ENCODE measurements around the gene DNHD1. TPM values are rescaled to one million over a fixed set of nuclear protein-coding genes. Genes with fewer than 3 reads are reported as not detected.

The DNHD1 gene
- total RNA-seq, 1 experiment from 2014 or later, result 1.5 TPM

- in situ Hi-C loops (cut with HindIII; ENCODE audit: low pct_unique_long_range_greater_than_20kb, low sequenced_read_pairs), result no loop called here
These were observed 99.3 kb downstream of the DNHD1 start for GRCh38 chr11:6596239-6596877.

GRCh38 chr11:6598555-6598954, 101.5 kb downstream of the DNHD1 start:
- no peak for DNase-seq (ENCODE audit: low read depth, low spot score)
- in situ Hi-C loops (cut with HindIII; ENCODE audit: low pct_unique_long_range_greater_than_20kb, low sequenced_read_pairs), result no loop called here

More at GRCh38 chr11:6596239-6596877, 99.3 kb downstream of the DNHD1 start:
- DNase-seq (ENCODE audit: low read depth, low spot score), result no peak

- in situ Hi-C loops (cut with HindIII; ENCODE audit: low pct_unique_long_range_greater_than_20kb, low sequenced_read_pairs), result no loop called here
- no peak for DNase-seq (ENCODE audit: low read depth, low spot score)
These were observed 102.4 kb downstream of the DNHD1 start for GRCh38 chr11:6599449-6599848.

- in situ Hi-C loops (cut with HindIII; ENCODE audit: low pct_unique_long_range_greater_than_20kb, low sequenced_read_pairs), result no loop called here
- DNase-seq (ENCODE audit: low read depth, low spot score), result no peak
These were observed 102.9 kb downstream of the DNHD1 start for GRCh38 chr11:6599881-6600390.

- in situ Hi-C loops (cut with HindIII; ENCODE audit: low pct_unique_long_range_greater_than_20kb, low sequenced_read_pairs), result no loop called here
- no peak for DNase-seq (ENCODE audit: low read depth, low spot score)
These were observed 104.0 kb downstream of the DNHD1 start for GRCh38 chr11:6601041-6601461.

- in situ Hi-C loops (cut with HindIII; ENCODE audit: low pct_unique_long_range_greater_than_20kb, low sequenced_read_pairs), result no loop called here
- DNase-seq (ENCODE audit: low read depth, low spot score), result no peak
These were observed 105.2 kb downstream of the DNHD1 start for GRCh38 chr11:6602096-6602940.

GRCh38 chr11:6603287-6604080, 106.4 kb downstream of the DNHD1 start, which contains the start of the genes ILK and RRP8:
TSS of gene ILK (plus strand) at chr11:6603774. CDS start at chr11:6604272, 498 bp downstream.
TSS of gene RRP8 (minus strand) at chr11:6603616. CDS start at chr11:6603502, 114 bp downstream.
- peak; percentile 87 for DNase-seq (ENCODE audit: low read depth, low spot score)
- in situ Hi-C loops (cut with HindIII; ENCODE audit: low pct_unique_long_range_greater_than_20kb, low sequenced_read_pairs), result no loop called here

- in situ Hi-C loops (cut with HindIII; ENCODE audit: low pct_unique_long_range_greater_than_20kb, low sequenced_read_pairs), result no loop called here
- DNase-seq (ENCODE audit: low read depth, low spot score), result peak; percentile 63
These were observed 107.1 kb downstream of the DNHD1 start for GRCh38 chr11:6604081-6604626.

GRCh38 chr11:6604790-6605189, 107.7 kb downstream of the DNHD1 start:
- no peak for DNase-seq (ENCODE audit: low read depth, low spot score)
- in situ Hi-C loops (cut with HindIII; ENCODE audit: low pct_unique_long_range_greater_than_20kb, low sequenced_read_pairs), result no loop called here

- peak; percentile 79 for DNase-seq (ENCODE audit: low read depth, low spot score)
- in situ Hi-C loops (cut with HindIII; ENCODE audit: low pct_unique_long_range_greater_than_20kb, low sequenced_read_pairs), result no loop called here
These were observed 109.5 kb downstream of the DNHD1 start for GRCh38 chr11:6606471-6607189.

- in situ Hi-C loops (cut with HindIII; ENCODE audit: low pct_unique_long_range_greater_than_20kb, low sequenced_read_pairs), result no loop called here
- DNase-seq (ENCODE audit: low read depth, low spot score), result no peak
These were observed 110.2 kb downstream of the DNHD1 start for GRCh38 chr11:6607190-6607795.

- in situ Hi-C loops (cut with HindIII; ENCODE audit: low pct_unique_long_range_greater_than_20kb, low sequenced_read_pairs), result no loop called here
- DNase-seq (ENCODE audit: low read depth, low spot score), result no peak
These were observed 110.9 kb downstream of the DNHD1 start for GRCh38 chr11:6608011-6608410.

- DNase-seq (ENCODE audit: low read depth, low spot score), result no peak
- in situ Hi-C loops (cut with HindIII; ENCODE audit: low pct_unique_long_range_greater_than_20kb, low sequenced_read_pairs), result no loop called here
These were observed 111.8 kb downstream of the DNHD1 start for GRCh38 chr11:6608726-6609501.

- in situ Hi-C loops (cut with HindIII; ENCODE audit: low pct_unique_long_range_greater_than_20kb, low sequenced_read_pairs), result no loop called here
- DNase-seq (ENCODE audit: low read depth, low spot score), result no peak
These were observed 112.5 kb downstream of the DNHD1 start for GRCh38 chr11:6609502-6610015.

- DNase-seq (ENCODE audit: low read depth, low spot score), result no peak
- in situ Hi-C loops (cut with HindIII; ENCODE audit: low pct_unique_long_range_greater_than_20kb, low sequenced_read_pairs), result no loop called here
These were observed 113.5 kb downstream of the DNHD1 start for GRCh38 chr11:6610591-6610990.
